HCT116 (cell line): ENCODE data around the gene MAP2K3. TPM values are rescaled to one million over a fixed set of nuclear protein-coding genes. Genes with fewer than 3 reads are reported as not detected.
"Not testable (repeated sequence)": the region's sequence is repeated elsewhere in the genome, so short reads cannot be mapped to it uniquely, and the experiment has no call there.

Experiments used
- ATAC-seq: fragments of 200-7000 bp; cut with Tn5 transposase; 2 replicates; pipeline ENCODE4 v1.9.1; 2020; ENCODE audit warnings: mild to moderate bottlenecking, moderate library complexity
- BruUV-seq: library from RNA; stranded (reverse); fragments of 400-500 nt; replicated peaks from 2 replicates; lab custom pipeline; 2021; lab: Mats Ljungman, UMichigan
- CTCF ChIA-PET: fragments of 300-600 bp; sonication (Branson Sonifier 250); formaldehyde crosslinking; loops from one replicate; lab custom pipeline; 2021; ENCODE audit warnings: antibody characterized with exemption; lab: Charles Lee
- POLR2A ChIA-PET: fragments of 300-600, 350-600 bp; sonication (Branson Sonifier 250); formaldehyde crosslinking; loops from one replicate; lab custom pipeline; 2021; ENCODE audit warnings: antibody characterized with exemption; lab: Charles Lee
- RAD21 ChIA-PET, 2 experiments: fragments of 300-600 bp; sonication (Branson Sonifier 250); formaldehyde crosslinking; loops; one replicate each; lab custom pipeline; 2023; ENCODE audit warnings: low total read pairs in 2 of 2; ENCODE audit not compliant: uncharacterized antibody in 2 of 2, unreplicated experiment in 2 of 2, low non-redundant PET in 1 of 2; lab: Charles Lee
- DNase-seq: peaks from one replicate; pipeline ENCODE4 v3.0.0-alpha.2; 2010; ENCODE audit warnings: low read depth, low spot score
- H2AFZ ChIP-seq: fragments of 200-600 bp; shearing (Covaris generic), sonication (generic); 2 replicates; pipeline ENCODE4 v1.6.1; 2017; ENCODE audit warnings: low read depth, mixed run types, mixed read lengths, antibody characterized with exemption, low read length; ENCODE audit not compliant: poor library complexity, severe bottlenecking
- H3K27ac ChIP-seq: 2 replicates; pipeline ENCODE4 v1.5.1; 2012; ENCODE audit warnings: low read depth, low read length
- H3K27me3 ChIP-seq: fragments of 200-600 bp; sonication (generic); 2 replicates; pipeline ENCODE4 v1.6.1; 2016; ENCODE audit warnings: mixed run types, low read length, mixed read lengths; ENCODE audit not compliant: insufficient read depth
- H3K36me3 ChIP-seq, 2 experiments: fragments of 200-500 bp in 1 of 2; fragments of 200-600 bp in 1 of 2; sonication (Bioruptor generic) in 1 of 2; sonication (generic) in 1 of 2; 2 replicates each; pipeline versions ENCODE4 v1.5.1 to v1.6.1; 2014 to 2016; ENCODE audit warnings: low read length in 2 of 2, inconsistent platforms in 1 of 2, mixed read lengths in 1 of 2, mixed run types in 1 of 2; ENCODE audit not compliant: insufficient read depth in 2 of 2, control insufficient read depth in 1 of 2
- H3K4me1 ChIP-seq, 2 experiments: fragments of 200-600 bp in 1 of 2; sonication (generic) in 1 of 2; 2 replicates each; pipeline versions ENCODE4 v1.5.1 to v1.6.1; 2012 to 2017; ENCODE audit warnings: low read length in 2 of 2, inconsistent platforms in 1 of 2, mild to moderate bottlenecking in 1 of 2, mixed read lengths in 1 of 2, mixed run types in 1 of 2, moderate library complexity in 1 of 2; ENCODE audit not compliant: insufficient read depth in 2 of 2, control insufficient read depth in 1 of 2
- H3K4me2 ChIP-seq: fragments of 200-600 bp; sonication (generic); 2 replicates; pipeline ENCODE4 v1.6.1; 2017; ENCODE audit warnings: mixed run types, low read length, mixed read lengths
- H3K4me3 ChIP-seq, 2 experiments: fragments of 200-600 bp in 1 of 2; sonication (generic) in 1 of 2; replicated peaks in 1 of 2; 2 replicates each; pipeline ENCODE4 v1.5.1; 2011 to 2016; ENCODE audit warnings: low read length in 2 of 2, control low read depth in 1 of 2, low read depth in 1 of 2, mild to moderate bottlenecking in 1 of 2, mixed read lengths in 1 of 2, mixed run types in 1 of 2
- H3K79me2 ChIP-seq: fragments of 200-600 bp; sonication (generic); 2 replicates; pipeline ENCODE4 v1.6.1; 2017; ENCODE audit warnings: mild to moderate bottlenecking, mixed run types, low read length, moderate library complexity, mixed read lengths; ENCODE audit not compliant: insufficient read depth
- H3K9ac ChIP-seq: fragments of 200-600 bp; sonication (generic); 2 replicates; pipeline ENCODE4 v1.6.1; 2016; ENCODE audit warnings: low read length, mixed read lengths
- H3K9me2 ChIP-seq: fragments of 200-600 bp; sonication (generic), shearing (Covaris generic); 2 replicates; pipeline ENCODE4 v1.6.1; 2017; ENCODE audit warnings: mixed run types, mild to moderate bottlenecking, moderate library complexity; ENCODE audit not compliant: insufficient read depth
- H3K9me3 ChIP-seq, 2 experiments: fragments of 200-500 bp in 1 of 2; fragments of 200-600 bp in 1 of 2; sonication (Bioruptor generic) in 1 of 2; sonication (generic) in 1 of 2; 2 replicates each; pipeline ENCODE4 v1.6.1; 2014 to 2017; ENCODE audit warnings: low read length in 2 of 2, mixed read lengths in 2 of 2, inconsistent platforms in 1 of 2, low read depth in 1 of 2, mild to moderate bottlenecking in 1 of 2, mixed run types in 1 of 2, moderate library complexity in 1 of 2; ENCODE audit not compliant: control insufficient read depth in 1 of 2, insufficient read depth in 1 of 2
- H4K20me1 ChIP-seq: fragments of 200-600 bp; sonication (generic), shearing (Covaris generic); 2 replicates; pipeline ENCODE4 v1.6.1; 2017; ENCODE audit warnings: mixed run types, mild to moderate bottlenecking, moderate library complexity; ENCODE audit not compliant: insufficient read depth
- intact Hi-C: fragments of 100-400 bp; cut with micrococcal nuclease; formaldehyde crosslinking; loops from 2 replicates; pipeline ENCODE4 v1.10.0; 2022
- total RNA-seq: library from RNA; stranded (reverse); gene quantifications from one replicate; pipeline ENCODE4 v1.2.1, GENCODE V29; 2021; ENCODE audit not compliant: unreplicated experiment

Gene MAP2K3
- total RNA-seq, 1 experiment from 2014 or later = 96.7 TPM

- POLR2A ChIA-PET, H3K9ac ChIP-seq: not testable (repeated sequence)
Observed at GRCh38 chr17:21341279-21341678, 56.8 kb downstream of the MAP2K3 start.

GRCh38 chr17:21341925-21342540, 57.5 kb downstream of the MAP2K3 start:
- H3K9me2 ChIP-seq, DNase-seq, H3K27ac ChIP-seq, intact Hi-C loops, H3K79me2 ChIP-seq, H3K36me3 ChIP-seq, H3K9me3 ChIP-seq, H3K4me3 ChIP-seq, H2AFZ ChIP-seq, H3K27me3 ChIP-seq, BruUV-seq, POLR2A ChIA-PET, H3K9ac ChIP-seq, ATAC-seq, RAD21 ChIA-PET, H3K4me2 ChIP-seq, CTCF ChIA-PET, H4K20me1 ChIP-seq: not testable (repeated sequence)
- peaks cover 6 to 12% of the 10 kb centered on the region in 2 experiments; a peak in 3 of 4 replicates for H3K4me1 ChIP-seq

More at GRCh38 chr17:21341279-21341678, 56.8 kb downstream of the MAP2K3 start:
- intact Hi-C loops, H3K4me2 ChIP-seq, H4K20me1 ChIP-seq, H3K79me2 ChIP-seq, ATAC-seq, H3K4me3 ChIP-seq, DNase-seq, CTCF ChIA-PET, H3K27ac ChIP-seq, H3K27me3 ChIP-seq, RAD21 ChIA-PET, H3K36me3 ChIP-seq, H3K9me2 ChIP-seq, H3K9me3 ChIP-seq, H2AFZ ChIP-seq, BruUV-seq: not testable (repeated sequence)
- H3K4me1 ChIP-seq = peaks cover 6 to 17% of the 10 kb centered on the region in 2 experiments; a peak in 3 of 4 replicates

GRCh38 chr17:21343061-21343949, 58.8 kb downstream of the MAP2K3 start:
- DNase-seq, H3K9me2 ChIP-seq, H3K4me3 ChIP-seq, H2AFZ ChIP-seq, H3K9ac ChIP-seq, H4K20me1 ChIP-seq, H3K79me2 ChIP-seq, H3K9me3 ChIP-seq, intact Hi-C loops, H3K4me2 ChIP-seq, H3K36me3 ChIP-seq, RAD21 ChIA-PET, ATAC-seq, H3K27ac ChIP-seq, H3K4me1 ChIP-seq, POLR2A ChIA-PET, CTCF ChIA-PET, BruUV-seq, H3K27me3 ChIP-seq: not testable (repeated sequence)

- H3K4me2 ChIP-seq, ATAC-seq, H3K27ac ChIP-seq, H3K4me3 ChIP-seq, DNase-seq, H4K20me1 ChIP-seq, H3K79me2 ChIP-seq, intact Hi-C loops, H3K9ac ChIP-seq, CTCF ChIA-PET, H3K4me1 ChIP-seq, RAD21 ChIA-PET, H2AFZ ChIP-seq, BruUV-seq, H3K9me2 ChIP-seq, H3K27me3 ChIP-seq, H3K36me3 ChIP-seq, POLR2A ChIA-PET, H3K9me3 ChIP-seq: not testable (repeated sequence)
Observed at GRCh38 chr17:21344801-21345200, 60.3 kb downstream of the MAP2K3 start.
